ENCODE data around the gene MNX1.

MNX1 gene

DNA sequence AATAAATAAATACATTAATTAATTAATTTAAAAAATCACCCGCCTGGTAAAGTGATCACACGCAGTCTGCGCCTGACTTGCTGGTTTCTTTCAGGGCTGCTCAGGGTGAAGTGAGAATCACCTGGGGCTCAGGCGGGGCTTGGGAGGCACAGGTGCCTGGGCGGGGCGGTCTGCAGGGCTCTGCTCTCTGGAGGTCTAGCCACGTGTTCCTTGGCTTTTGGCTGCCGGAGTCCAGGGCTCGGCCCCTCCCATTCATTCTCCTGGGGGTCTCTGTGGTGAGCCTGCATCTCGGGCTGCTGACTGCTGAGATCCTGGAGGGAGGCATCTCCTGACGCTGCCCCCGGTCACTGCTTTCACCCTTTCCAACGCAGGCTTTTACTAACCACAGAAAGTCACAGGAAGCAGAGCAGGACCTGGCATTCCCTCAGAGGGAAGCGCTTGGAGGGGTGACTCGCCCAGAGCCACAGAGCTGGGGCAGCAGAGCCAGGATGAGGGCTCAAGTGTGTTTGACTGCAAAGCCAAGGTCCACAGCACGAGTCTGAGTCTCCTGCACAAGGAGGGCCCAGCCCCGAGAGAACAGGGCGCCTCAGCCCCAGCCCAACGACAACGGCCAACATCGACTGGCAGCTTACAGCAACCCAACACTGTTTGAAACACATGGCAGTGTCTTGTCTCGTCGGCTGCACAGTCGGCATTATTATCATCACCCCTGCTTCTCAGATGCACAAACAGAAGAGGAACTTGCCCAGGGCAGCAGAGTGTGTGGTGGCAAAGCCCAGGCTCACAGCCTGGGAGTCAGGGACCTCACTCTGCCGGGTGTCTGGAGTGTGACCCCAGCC is 22.4 kb upstream of the MNX1 start:
- no peak for DNase-seq

DNA sequence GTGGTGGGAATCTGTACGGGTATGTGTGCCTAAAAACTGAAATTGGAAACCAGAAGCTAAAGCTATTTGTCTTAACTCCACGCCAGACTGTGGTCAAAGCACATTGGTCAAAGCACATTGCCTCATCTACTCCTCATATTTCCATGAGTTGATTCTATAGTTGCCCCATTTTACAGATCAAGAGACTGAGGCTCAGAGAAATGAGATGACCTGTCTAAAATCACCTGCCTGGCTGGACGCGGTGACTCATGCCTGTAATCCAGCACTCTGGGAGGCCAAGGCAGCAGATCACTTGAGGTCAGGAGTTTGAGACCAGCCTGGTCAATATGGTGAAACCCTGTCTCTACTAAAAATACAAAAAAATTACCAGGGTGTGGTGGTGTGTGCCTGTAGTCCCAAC is 21.7 kb upstream of the MNX1 start:
- no peak for DNase-seq

DNA sequence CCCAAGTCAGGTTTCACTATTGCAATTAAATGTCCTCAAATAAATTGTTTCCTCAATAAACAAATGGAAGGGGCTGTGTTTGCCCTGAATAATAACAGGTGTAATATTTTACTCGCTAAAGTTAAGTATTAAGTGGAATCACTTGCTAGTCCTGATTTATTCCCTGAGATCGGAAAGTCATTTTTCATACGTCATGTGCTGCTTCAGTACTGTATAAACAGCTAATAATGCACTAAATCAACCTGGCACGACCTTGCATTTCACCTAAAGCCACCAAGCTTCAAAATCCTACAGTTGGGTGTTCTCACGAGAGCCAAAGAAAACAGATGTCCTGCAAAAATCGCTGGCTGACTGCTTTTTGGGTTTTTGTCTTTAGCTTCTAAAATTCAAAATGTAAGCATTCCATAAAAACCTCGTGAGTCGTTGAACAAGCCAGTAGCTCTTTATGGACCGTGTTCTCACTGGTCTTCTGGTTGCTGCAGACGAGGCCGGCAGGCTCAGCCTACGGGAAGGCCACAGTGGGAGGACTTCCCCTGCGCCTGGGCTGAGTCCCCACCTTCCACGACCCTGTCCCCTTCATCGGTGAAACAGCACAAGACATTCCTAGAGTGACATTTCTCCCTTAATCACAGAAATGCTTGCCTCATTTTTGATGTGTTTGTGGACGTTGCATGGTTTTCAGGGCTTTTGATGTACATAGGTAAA is 17.9 kb upstream of the MNX1 start:
- peak in 2 of 3 experiments; percentile 68 to 83 for DNase-seq

DNA sequence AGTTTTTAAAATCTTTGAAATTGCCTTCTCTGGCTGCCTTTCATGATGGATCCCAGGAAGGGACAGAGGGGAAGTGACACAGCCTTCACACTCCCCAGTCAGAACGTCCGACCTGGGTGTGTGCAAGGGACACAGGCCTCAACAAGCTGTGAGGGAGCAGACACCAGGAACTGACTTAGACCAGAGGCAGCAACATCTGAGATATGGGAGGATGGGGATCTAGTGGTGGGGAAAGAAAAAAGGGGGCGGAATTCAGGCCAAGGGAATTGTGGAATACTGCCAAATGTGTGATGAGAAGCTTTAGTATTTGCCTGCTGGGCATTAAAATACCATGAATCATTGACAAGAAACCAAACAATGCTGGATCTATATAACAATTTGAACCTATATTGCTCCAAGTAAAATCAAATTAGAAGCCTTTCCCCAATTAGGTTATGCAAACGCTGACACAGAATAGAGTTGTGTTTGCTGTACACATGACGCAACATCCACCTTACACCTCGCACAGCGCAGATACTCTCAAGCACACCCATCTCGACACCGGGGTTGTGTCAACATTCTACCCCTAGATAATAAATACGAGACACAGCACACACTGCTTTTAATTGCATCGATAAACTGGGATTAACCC is 17.2 kb upstream of the MNX1 start:
- DNase-seq: peak in 1 of 3 experiments; percentile 68

DNA sequence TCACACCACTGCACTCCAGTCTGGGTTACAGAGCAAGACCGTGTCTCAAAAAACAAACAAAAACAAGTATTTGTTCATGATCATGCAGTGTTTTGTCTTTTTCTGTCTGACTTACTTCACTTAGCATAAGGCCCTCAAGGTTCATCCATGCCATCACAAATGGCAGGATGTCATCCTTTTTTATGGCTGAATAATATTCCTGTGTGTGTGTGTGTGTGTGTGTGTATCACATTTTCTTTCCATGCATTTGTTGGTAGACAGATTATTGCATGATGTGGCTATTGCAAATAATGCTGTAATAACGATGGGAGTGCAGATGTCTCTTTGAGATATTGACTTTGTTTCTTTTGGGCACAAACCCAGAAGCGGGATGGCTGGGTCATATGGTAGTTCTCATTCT is 14.3 kb upstream of the MNX1 start:
- DNase-seq: no peak

DNA sequence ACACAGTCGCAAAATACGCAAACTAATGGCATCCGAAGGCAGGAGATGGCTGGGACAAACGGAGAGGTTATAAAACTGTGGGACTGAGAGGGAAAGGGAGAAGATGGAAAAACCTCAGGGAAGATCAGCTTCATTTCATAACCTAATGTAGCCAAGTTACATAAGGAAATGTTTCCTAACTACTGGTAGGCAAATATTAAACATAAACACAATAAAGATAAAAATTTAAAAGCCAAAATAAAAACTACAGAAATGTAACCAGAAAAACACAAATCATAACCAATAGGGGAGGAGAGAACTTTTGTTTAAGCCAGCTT is 13.1 kb upstream of the MNX1 start:
- no peak for DNase-seq

DNA sequence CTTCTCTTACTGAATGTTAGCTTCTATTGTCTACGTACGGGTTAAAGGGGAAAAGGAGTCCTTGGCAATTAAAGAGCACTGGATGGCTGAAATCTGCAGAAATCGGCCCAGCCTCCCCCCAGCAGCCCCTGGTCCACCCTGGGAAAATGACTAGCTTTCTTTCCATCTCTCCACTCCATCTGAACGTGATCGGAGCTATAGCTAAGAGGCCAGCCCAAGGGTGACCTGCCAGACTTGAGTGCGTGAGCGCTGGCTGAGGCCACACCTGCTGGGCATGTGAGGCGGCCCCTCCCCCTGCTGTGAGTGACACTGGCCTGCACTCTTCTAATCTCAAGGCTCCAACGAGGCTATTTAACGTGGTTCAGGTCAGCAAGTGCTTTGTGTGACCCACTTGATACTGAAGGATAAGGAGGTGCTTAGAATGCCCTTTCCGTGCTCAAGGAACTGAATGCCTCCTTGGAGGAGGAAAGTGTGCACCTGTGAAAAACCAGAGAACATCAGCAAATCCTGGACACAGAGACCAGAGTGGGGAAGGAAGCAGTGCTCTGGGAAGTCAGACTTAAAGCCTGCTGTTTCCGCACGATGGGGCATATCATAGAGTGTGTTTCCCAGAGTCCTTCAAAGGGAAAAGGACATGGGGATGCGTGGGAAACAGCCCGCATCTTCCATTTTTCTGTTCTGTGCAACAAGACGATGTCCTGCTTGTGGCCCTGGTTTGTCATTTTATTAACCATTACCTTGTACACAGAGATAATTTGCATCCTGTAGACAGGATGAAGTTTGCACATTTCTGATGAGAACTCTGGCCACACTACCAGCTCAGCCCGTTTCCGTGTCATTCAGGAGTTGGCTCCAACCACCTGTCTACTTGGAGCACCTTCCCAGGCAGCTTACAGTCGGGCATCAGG is 12.5 kb upstream of the MNX1 start:
- peak in 2 of 3 experiments; percentile 35 to 67 for DNase-seq

DNA sequence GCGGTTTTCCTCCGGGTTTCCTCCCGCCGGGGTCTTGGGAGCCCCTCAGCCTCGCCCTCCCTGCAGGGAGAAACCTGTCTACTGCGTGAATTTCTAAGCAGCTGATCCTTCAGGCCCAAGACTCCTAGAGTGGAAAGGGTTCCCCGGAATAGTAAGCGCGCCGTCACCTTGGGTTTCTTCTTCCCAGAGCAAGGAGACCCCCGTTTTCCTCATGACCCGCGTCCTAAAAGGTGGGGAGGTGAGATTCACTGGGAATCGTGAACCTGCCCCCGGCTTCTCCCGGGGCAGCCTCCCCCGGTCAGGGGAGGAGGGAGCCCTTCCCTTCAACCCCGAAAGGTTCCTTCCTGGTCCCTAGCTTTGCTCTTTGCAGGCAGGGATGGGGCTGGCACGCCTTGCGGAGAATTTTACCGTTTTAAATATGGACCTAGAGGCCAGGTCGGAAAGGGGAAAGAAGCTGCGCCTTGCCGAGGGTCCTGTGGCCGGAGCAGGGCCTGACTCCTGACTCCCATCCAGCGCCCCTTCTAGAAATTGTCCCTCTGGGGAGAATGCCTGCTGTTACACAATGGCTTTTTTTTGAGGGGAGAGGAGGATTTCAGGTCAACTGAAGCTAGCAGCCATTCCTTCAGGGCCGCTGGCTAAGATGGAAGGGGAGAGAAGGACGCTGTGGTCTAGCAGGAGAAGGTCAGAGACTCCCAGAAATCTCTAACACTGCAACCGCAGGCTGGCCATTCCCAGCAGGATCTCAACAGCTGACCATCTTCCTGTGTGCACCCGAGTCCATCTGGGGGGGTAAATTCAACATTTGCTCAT is 11.6 kb upstream of the MNX1 start:
- DNase-seq: no peak

DNA sequence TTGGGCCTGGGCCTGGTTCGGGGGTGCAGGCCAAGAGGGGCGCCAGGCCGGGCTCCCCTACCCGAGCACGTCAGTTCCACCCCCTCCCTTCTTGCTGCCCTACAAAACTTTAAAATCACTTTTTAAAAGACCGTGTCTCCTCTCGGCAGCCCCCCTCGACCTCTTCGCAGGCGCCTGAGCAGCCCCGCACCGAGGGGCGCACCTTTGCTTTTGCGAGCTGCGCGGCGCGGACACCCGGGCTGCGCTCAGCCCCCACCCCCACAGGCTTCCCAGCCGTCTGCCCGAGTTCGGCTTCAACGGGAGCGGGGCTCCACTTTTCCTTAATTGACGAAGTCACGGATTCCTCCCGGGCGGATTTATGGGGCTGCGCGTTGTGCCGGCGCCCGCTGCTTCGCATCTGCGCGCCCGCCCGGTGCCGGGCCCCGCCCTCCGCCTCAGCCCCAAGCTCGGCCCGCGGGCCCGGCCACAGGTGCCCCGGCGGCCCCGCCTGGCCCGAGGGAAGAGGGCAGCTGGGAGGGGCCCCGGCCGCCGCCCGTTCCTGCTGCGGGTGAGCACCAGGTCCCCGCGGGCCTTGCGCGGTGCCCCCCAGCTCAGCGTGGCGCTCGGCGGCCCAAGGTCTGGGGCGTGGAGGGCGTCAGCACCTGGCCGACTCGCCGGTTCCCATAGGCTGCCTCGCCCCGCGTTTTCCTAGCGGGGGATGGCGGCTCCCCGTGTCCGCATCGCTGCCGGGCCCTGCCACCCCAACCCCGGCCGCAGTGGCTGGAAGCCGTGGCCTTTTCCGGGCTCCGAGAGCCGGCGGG is 10.8 kb upstream of the MNX1 start:
- no peak for DNase-seq

DNA sequence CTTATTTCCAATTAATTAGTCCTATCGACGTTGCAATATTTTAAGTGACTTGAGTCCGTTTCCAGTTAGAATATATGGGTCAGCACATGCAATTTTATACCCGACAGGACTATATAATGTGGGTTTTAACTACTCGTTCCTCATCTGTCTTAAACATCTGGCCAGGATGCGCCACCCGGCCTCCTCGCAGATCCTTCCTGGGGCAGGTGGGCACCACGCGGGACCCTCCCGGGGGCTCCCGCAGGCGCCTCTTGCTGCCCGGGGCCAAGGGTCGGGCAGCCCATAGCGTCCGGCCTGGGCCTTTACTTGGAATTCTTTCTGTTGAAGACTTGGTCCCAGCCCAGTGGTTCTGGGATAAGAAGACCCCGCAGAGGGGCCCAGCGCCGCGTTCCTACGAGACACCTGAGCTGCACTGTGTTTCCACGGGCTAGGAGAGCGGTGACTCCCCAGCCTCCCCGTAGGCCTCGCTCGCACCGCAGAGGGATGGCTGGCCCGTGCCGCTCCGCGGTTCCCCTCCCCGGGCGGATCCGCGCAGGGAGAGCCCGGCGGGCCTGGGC is 10.1 kb upstream of the MNX1 start:
- DNase-seq: no peak

DNA sequence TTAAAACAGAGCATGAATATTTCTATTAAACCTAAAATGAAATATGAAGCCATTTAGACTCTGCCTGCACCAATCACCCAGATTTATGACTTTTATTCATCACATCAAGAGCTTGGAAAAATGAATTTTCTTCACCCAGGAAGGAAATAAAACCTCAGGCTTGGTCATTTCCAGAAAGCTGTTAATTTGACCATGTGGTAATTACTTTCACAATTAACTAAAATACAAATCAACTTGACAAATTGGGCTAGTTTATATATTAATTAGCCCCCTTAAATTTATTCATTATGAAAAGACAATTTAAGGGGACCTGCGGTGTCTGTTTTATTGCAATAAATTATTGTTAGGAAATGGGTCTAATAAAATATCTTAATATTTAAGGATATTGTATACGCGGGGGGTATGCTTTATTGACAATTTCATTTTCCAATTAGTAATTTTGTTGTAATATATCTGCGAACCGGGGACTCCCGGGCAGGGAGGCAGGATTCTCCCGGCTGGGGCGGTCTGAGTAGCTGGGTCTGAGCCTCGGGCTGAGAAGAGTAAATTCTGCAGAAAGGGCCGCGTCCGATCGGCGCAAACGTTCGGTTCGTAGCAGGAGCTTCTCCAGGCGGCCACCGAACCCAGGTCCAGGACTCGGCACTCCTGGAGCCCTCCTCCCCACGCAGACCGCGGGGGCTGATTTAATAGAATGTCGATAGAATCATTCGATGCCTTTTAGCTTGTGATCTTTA is 9.4 kb upstream of the MNX1 start:
- no peak for DNase-seq

DNA sequence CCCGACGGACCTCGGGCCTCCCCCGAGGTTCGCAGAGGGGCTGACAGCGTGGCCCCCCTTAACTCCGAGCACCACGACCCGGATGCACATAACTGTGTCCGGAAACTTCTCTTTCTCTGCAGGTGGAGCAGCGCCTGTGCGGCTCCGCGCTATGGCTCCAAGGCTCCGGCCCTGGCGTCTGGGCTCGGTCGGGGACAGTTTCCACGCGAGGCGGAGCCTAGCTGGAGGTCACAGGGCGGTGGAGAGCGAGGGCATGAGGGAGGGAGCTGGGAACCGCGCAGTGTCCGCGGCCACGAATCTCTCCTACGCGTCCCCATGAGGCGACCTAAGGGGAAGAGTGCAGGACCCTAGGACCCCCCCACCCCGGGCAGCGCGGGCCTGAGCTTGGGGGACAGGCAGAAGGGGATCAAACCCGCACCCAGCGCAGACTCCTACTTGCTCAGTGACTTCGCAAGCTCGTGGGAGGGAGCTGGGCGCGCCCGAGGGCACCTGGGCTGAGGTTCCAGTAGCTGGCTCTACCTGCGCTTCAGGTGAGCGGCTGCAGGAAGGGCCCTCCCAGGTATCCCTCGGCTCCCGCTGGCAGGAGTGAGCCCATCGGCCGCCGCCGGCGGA is 8.6 kb upstream of the MNX1 start:
- DNase-seq: peak in 2 of 3 experiments; percentile 58 to 63

DNA sequence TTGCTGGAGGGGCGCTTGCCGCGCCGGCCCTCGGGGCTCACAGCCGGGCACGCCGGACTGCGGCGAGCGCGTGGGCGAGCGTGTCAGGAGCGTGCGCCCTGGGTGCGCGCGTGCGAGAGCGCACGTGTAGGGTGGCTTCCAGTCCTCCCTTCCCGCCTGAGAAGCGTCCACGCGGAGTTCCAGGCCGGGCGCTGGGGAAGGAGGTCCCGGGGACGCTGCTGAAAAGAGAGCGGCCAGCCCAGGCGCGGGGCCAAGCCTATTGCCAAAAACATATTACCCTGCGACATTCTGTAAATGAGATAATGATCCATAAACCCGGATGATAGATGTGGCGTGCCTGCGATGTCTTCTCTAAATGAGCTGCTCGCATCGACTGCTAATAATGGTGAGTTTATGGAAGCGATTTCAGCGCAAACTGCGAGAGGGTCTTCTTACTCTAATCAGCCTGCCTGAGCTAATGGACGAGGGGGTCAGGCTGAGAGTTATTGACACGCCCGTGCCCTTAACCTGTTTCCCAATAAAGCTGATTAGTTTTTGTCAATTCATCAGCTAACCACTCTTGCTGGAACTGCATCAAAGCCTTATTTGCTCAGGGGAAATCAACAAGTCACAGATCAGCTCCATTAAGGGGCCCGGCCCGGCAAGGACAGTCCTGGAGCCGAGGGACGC is 8.0 kb upstream of the MNX1 start:
- DNase-seq: peak in 2 of 3 experiments; percentile 46 to 60

DNA sequence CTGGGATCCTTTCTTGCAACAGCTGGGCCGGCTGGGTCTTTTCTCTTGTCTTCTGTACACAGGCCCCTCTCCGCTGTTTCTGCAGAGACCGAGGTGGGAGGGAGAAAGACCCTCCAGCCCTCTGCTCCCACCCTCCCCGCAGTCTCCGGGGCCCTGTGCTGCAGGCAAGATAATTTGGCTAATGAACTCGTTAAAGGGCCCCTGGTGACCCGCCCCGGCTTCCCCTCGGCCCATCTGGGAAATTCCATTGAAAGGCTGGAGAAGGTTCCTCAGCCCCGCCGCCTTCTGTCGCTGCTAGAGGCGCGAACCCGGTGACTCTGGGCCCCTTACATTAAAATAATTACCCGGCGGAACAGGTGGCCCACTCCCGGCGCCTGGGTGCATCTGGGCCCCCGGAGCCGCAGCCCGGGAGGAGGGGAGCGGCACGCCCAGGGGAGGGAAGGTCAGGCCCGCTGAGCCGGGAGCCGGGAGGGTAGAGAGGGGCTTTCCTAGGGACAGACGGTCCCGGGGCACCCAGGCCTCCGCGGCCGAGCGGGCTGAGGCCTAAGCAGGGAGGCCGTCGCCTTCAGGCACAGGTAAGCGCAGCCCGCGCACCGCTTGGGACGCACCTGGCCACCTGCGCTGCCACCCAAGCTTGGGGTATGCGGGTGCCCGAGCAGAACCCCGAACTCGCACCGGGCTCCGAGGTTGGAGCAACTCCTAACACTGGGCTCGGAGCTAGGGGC is 7.3 kb upstream of the MNX1 start:
- no peak for DNase-seq

DNA sequence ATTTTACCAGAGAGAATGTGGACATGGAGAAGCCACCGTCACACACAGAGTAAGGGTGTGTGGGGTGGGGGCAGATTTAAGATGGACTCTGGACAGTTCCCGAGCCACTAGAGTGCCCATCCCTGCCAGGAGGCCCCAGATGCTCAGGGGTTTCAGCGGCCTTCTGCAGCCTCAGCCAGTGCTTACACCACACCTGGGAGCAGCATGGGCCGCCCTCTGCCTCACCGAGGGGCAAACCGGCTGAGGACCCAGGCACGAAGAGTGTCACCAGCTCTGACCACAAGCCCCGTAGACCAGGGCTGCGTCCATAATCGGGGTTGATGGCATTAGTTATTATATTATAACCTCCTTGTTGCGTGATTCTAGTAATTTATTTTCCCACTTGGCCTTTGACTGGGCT is 6.7 kb upstream of the MNX1 start:
- no peak for DNase-seq

DNA sequence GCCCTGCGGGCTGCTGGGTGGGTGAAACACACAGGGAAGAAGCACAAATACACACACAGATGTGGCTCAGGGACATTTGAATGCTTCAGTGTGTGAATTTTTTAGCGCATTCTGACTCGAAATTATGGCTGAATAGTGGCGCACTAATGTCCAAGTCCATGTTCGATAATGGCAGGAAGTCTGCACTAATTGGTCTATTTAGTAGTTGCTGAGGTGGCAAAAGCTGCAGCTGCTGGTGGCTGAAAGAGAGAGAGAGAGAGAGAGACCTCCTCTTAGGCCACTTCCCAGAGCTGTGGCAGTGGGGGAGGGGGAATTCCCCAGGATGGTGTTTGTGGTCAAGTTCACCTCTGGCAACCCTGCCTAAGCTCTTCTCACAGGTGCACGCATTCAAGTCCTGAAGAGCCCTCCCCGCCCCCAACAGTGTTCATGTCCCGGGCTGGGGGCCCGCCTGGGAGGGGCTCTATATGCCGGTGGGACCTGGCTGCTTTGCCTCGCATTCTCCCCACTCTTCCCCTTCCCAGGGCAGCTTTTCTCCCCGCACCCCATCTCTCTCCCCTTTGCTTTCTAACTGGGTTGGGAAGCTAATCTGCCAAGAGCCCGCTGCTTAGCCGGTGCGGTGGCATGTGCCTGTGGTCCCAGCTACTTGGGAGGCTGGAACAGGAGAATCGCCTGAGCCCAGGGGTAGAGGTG is 6.0 kb upstream of the MNX1 start:
- peak in 2 of 3 experiments; percentile 42 to 84 for DNase-seq

DNA sequence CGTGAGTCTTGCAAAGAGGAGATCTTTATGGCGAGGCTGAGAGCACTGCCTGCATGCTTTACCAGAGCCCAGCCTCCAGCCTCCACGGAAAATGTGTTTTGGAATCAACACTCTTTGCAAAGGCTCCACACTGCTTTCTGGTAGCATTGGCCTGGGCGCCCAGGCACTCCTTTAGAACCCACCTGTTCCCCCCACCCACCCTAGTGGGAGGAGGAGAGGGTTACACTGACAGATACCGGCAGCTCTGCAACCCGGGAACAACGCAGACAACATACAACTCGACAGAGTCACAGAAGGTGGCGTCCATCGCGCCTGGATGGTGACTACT is 5.5 kb upstream of the MNX1 start:
- no peak for DNase-seq
